HG03354 (cell line): Measurements from ENCODE around the gene RPUSD4.

Experiments used
- ATAC-seq: cut with Tn5 transposase; IDR thresholded peaks from one replicate; pipeline ENCODE4 v1.9.1; 2021; ENCODE audit warnings: mild to moderate bottlenecking; ENCODE audit not compliant: unreplicated experiment, poor library complexity, severe bottlenecking

The RPUSD4 gene

DNA sequence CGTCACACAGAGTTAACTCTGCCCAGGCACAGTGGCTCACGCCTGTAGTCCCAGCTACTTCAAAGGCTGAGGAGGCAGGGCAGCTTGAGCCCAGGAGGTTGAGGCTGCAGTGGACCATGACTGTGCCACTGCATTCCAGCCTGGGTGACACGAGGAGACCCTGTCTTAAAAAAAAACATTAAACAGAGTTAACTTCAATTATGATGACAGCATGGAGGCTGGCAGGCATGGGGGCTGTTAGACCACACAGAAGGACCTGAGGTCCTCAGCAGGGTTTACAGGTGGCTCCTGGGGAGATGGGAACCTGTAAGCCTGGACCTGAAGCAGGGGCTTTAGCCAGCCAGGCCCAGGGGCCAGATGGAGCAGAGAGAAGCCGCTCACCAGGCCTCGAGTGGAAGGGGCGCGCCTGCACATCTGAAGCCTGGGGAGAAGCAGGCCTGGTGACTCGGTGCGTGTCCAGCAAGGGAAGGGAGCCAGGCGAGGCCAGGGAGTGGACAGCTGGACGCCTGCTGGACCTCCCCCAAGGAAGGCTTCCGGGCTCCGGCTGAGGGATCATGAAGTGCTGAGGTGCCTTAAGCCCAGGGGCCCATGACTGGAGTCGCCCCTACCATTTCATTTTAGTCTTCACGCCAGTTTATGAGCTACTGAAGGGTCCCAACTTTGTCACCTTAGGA is 25.3 kb downstream of the RPUSD4 start:
- no peak for ATAC-seq

DNA sequence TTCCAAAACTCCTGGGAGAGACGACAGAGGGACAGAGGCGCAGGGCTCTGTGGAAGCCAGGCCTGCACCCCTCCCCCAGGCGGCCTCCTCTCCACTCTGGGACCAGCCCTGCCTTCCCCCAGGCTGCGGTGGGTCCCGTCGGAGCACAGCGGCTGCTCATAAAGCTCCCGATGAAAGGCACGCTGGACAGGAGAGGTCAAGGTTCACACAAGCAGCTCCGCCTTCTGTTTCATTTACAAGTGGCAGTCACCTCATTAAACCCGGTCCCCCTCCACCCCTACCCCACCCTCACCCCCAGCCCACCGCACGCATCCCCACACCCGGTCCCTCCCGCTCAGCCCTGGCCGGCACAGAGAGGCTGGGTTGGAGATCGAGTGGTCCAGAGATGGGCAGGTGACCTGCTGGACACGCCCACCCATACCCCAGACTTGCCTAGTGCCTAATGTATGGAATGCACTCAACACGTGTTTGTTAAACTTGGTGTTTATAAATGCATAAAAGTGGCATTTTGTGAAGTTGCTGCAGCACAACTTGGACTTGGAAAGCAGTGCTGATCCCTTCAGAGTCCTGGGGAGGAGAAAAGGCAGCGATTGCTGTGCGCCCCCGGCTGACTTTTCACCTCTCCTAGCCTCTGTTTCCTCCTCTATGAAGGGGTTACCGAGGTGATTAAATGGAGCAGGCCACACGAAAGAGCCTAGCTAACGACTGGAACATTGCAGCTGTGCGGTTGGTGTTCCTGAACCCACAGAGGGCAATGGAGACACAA is 26.0 kb downstream of the RPUSD4 start:
- ATAC-seq, result no peak

DNA sequence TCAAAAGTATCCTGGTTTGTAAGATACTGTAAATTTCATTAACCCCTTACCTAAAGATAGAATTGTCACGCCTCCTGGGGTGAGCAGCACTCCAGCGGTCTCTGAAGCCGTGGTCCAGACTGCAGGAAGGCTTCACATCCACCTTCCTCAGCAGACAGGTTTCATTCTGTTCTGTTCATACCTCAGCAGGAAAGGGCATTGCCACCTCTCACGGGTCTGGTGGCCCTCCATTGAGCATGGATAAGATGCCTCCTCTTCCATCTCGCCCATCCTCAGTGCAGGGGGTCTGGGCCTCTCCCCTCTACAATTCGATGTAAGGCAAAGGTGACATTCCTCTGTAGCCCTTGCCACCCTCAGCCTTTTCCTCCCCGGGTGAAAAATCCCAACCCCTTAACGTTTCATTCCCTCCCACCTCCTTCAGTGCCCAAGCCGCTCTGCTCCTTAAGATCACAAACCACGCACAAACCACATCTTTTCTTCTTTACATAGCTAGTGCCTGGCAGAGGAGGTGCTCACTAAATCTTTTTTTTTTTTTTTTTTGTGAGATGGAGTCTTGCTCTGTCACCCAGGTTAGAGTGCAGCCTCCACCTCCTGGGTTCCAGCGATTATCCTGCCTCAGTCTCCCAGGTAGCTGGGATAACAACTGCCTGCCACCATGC is 28.5 kb downstream of the RPUSD4 start:
- no peak for ATAC-seq

GRCh38 chr11:126181939-126182730 is 29.3 kb downstream of the RPUSD4 start:
- ATAC-seq, result no peak

DNA sequence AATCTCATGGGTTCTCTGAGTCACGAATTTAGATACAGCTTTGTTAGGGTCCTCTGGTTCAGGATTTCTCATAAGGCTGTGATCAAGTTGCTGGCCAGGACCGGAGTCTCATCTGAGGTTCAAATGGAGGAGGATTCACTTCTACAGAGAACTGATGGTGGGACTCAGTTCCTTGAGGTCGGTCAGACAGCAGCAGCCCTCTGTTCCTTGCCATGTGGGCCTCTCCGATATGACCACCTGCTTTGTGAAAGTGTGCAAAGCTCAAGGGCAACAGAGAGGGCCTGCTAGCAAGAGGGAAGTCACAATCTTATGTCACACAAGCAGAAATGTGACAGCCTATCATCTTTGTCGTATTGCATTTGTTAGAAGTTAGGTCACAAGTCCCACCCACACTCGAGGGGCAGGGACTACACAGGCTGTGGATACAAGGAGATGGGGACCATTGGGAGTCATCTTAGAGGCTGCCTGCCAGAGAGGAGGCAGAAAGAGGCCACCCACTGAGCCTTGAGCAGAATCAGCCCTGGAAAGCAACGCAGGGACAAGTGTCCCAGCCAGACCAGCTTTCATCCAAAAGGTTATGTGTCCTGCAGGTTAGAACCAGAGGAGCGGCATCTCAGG is 34.5 kb downstream of the RPUSD4 start:
- no peak for ATAC-seq

- no peak for ATAC-seq
Observed at GRCh38 chr11:126175393-126175792, 36.1 kb downstream of the RPUSD4 start.

DNA sequence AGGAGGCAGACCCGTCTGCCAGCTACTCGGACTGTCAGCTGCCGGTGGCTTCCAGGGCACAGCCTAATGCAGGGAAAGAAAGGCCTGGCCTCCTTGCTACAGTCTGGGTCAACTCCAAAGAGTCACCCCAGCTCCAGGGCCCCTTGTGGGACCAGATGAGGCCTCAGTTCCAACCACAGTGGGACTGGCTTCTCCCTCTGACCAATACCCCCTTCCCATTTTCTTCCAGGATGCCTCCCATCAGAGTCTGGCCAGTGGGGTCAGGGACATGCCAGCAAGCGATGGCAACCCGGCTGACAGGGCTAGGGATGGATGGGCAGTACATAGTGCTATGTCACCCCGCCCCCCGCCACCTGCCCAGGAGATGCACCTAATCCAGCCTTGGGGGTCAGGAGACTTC is 36.6 kb downstream of the RPUSD4 start:
- ATAC-seq, result no peak

- ATAC-seq, result no peak
Observed at GRCh38 chr11:126173257-126173656, 38.2 kb downstream of the RPUSD4 start.

DNA sequence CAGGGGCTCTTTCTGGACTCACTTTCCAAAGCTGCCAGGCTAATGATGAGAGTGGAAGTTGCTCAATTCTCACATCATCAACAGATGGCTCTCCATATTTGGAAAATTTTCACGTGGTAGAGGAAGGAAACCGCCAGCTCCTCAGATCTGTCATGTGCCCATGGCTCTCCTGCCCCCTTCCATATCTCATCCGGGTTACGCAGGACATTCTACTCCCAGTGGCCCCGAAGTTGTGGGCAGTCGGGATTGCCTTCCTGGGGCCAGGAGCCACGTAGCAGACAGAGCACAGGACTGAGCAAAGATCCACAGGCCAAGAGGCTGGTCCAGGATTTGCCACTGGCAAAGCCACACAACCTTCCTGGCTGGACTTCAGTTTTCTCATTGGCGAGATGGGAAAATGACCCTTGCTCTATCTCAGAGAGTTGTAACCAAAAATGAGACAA is 38.8 kb downstream of the RPUSD4 start:
- no peak for ATAC-seq

- ATAC-seq, result no peak
Observed at GRCh38 chr11:126169291-126169690, 42.2 kb downstream of the RPUSD4 start.

- no peak for ATAC-seq
Observed at GRCh38 chr11:126167488-126167887, 44.0 kb downstream of the RPUSD4 start.

DNA sequence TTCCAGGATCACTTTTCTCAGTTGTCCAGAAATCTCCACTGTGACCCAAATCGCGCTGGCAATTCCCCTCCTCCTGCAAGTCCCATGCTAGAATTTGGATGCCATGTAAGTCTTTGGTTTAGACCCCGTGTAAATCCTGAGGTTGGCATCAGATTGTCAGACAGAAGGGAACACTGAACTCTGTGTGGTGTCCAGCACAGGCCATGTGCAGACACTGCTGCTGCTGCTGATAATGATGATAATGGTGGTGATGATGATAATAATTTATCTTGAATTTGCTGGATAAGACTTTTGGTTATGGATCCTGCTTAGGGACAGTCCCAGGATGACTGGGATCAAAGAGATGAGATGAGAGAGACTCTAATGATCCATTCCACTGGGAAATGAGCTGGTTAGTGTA is 45.0 kb downstream of the RPUSD4 start:
- no peak for ATAC-seq

DNA sequence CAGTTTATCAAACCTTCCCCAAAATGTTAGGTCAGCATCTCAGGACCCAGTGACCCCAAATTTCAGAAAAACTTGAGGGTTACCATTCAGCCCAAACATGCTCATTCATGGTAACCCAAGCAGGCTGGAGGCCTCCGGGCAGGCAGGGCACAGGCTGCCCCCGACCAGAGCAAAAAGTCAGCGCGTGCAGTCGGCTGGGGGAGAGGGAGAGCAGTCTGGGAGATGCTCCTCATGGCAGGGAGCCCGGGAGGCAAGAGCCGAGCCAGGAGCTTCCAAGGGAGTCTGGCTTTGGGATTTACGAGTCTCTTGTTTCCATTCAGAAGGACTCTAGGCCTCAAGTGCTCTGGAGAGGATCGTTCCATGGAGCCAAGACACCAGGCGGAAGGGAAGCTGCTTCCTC is 45.7 kb downstream of the RPUSD4 start:
- ATAC-seq, result no peak

DNA sequence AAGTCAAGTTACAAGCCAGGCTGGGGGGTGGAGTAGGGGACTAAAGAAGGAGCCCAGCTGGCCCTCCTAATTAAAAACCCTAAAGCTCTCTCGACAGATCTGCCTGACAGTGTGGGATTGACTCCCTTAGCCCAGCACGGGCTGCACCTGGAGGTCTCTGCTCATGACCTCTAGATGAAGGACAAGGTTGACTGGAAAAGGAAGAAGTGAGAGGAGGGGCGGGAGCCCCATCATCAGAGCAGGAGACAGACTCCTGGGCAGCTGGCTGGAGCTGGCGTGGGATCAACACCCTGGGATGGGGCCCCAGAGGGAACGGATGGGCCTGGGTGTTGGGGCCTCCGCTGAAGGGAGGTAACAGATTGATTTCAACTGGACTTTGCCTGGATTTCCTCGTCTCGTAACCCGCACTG is 46.1 kb downstream of the RPUSD4 start:
- no peak for ATAC-seq

DNA sequence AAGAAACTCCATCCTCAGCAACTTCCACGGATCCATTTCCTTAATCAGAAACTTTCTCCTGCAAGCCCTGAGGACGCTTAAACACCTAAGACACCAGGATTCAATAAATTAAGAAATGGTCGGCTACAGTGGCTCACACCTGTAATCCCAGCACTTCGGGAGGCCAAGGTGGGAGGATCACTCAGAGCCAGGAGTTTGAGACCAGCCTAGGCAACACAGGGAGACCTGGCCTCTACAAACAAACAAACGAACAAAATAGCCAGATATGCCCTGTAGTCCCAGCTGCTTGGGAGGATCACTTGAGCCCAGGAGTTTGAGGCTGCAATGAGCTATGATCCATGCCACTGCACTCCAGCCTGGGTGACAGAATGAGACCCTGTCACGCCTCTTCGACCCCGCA is 46.7 kb downstream of the RPUSD4 start:
- ATAC-seq, result no peak

GRCh38 chr11:126163779-126164178 is 47.7 kb downstream of the RPUSD4 start:
- ATAC-seq, result no peak

DNA sequence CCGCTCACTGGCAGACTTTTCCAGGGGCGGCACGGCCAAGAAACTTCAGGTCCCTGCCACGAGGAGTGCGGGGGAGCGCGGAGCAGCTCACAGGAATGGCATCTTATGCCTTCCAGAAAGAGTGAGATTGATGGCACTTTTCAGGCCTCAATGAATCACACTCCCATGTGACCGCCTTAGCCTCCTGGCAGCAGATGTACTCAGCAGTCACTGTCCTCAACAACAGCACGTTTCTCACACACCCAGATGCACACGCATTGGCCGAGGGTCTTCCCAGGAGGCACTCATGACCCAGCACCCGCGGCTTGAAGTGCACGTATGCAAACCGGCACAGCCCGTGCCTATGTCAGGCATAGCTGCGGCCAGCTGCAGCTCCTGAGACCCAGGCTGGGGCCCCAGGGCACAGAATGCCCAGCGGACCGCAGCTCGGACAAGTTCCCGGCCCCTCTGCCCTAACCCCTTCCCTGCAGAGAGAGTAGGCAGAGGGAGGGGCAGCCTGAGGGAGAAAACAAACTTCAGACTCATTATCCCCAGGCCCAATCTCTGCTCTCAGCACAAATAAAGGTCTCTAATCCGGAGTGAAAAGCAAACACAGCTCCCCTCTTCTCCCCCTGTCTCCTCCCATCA is 48.3 kb downstream of the RPUSD4 start:
- no peak for ATAC-seq

DNA sequence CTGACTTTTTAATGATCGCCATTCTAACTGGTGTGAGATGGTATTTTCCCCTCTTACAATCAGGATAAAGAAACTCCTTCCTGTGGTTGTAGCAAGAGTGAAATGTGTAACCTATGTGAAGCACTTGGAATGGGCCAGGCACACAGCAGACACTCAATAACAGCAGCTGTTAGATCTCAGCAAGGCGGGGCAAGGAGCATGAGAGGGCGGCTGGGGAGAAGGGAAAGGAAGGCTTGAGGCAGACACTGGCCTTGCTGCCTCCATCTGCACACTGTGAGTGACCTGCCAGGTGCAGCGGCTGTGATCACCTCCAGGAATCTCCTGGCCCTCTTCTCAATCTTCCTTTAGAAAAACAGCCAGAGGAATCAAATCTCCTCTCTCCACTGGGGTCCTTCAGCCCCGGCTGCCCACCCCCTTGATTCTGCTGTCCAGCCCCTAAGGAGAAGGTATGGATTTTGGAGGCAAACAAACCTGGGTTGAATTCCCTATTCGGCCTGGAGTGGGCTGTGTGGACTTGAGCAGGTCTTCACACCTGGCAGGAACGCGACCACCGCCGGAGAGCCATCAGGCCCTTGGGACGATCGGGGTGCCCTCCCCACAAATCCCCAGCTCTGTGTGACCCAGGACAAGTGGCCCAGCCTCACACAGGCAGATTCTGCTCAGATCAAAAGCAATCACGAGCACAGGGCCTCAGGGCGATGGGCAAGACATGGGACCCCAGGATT is 49.0 kb downstream of the RPUSD4 start:
- ATAC-seq, result no peak

GRCh38 chr11:126161023-126161391 is 50.4 kb downstream of the RPUSD4 start:
- ATAC-seq, result no peak
